Fibroblast of lung (primary cell): ENCODE results near the gene TAF1D. TPM values are rescaled to one million over a fixed set of nuclear protein-coding genes. Genes with fewer than 3 reads are reported as not detected.
"Not testable (repeated sequence)": the region's sequence is repeated elsewhere in the genome, so short reads cannot be mapped to it uniquely, and the experiment has no call there.

ENCODE experiments used
- DNase-seq, 2 donors: peaks; one replicate each; pipeline versions ENCODE4 v3.0.0 to v3.0.0-alpha.2; 2010; ENCODE audit warnings: low read depth in 2 of 2
- H2AFZ ChIP-seq: 2 replicates; pipeline ENCODE4 v1.5.1; 2012; ENCODE audit warnings: low read length, control low read depth, inconsistent platforms
- H3K27ac ChIP-seq: 2 replicates; pipeline ENCODE4 v1.5.1; 2011; ENCODE audit warnings: low read length, control low read depth; ENCODE audit not compliant: insufficient read depth
- H3K27me3 ChIP-seq: 2 replicates; pipeline ENCODE4 v1.5.1; 2011; ENCODE audit warnings: mild to moderate bottlenecking, low read length; ENCODE audit not compliant: control insufficient read depth, insufficient read depth
- H3K36me3 ChIP-seq: 2 replicates; pipeline ENCODE4 v1.5.1; 2011; ENCODE audit warnings: low read length; ENCODE audit not compliant: control insufficient read depth, insufficient read depth
- H3K4me1 ChIP-seq: 2 replicates; pipeline ENCODE4 v1.5.1; 2011; ENCODE audit warnings: low read length; ENCODE audit not compliant: control insufficient read depth, insufficient read depth; ENCODE audit errors: extremely low read depth
- H3K4me2 ChIP-seq: 2 replicates; pipeline ENCODE4 v1.5.1; 2011; ENCODE audit warnings: low read length, control low read depth; ENCODE audit not compliant: insufficient read depth; ENCODE audit errors: extremely low read depth
- H3K4me3 ChIP-seq, 4 experiments: fragments of 200-600 bp in 1 of 4; sonication (generic) in 1 of 4; replicated peaks in 1 of 4; 2 replicates each; pipeline ENCODE4 v1.5.1; 2011 to 2016; ENCODE audit warnings: low read length in 4 of 4, low read depth in 3 of 4, mild to moderate bottlenecking in 3 of 4, control low read depth in 2 of 4, inconsistent platforms in 1 of 4, mixed read lengths in 1 of 4; ENCODE audit not compliant: insufficient read depth in 1 of 4; ENCODE audit errors: control extremely low read depth in 1 of 4
- H3K79me2 ChIP-seq: 2 replicates; pipeline ENCODE4 v1.5.1; 2012; ENCODE audit warnings: mild to moderate bottlenecking, low read length, inconsistent platforms; ENCODE audit not compliant: control insufficient read depth, insufficient read depth
- H3K9ac ChIP-seq: 2 replicates; pipeline ENCODE4 v1.5.1; 2011; ENCODE audit warnings: mild to moderate bottlenecking, low read length, control low read depth; ENCODE audit not compliant: insufficient read depth
- H3K9me3 ChIP-seq: 2 replicates; pipeline ENCODE4 v1.5.1; 2012; ENCODE audit warnings: low read depth, low read length; ENCODE audit not compliant: control insufficient read depth, insufficient read depth
- H4K20me1 ChIP-seq: 2 replicates; pipeline ENCODE4 v1.5.1; 2011; ENCODE audit warnings: low read length; ENCODE audit not compliant: control insufficient read depth, insufficient read depth; ENCODE audit errors: extremely low read depth
- EZH2 ChIP-seq: IDR thresholded peaks from 2 replicates; pipeline ENCODE4 v1.5.1; 2012; ENCODE audit warnings: low read length, control low read depth, mild to moderate bottlenecking; ENCODE audit errors: missing control alignments
- polyA plus RNA-seq, 2 donors: library from polyadenylated mRNA; depleted of rRNA in 1 of 2; stranded (reverse) in 1 of 2; unstranded in 1 of 2; fragments of >200 nt; gene quantifications; 2 replicates each; pipeline ENCODE4 v1.2.1, GENCODE V29; 2011 to 2012; ENCODE audit warnings: missing spikeins in 1 of 2
- total RNA-seq: library from RNA; depleted of rRNA; stranded (reverse); fragments of >200 nt; gene quantifications from 2 replicates; pipeline ENCODE4 v1.2.1, GENCODE V29; 2014
- TF ChIP-seq, protein P1 (sequence below), 2 donors: IDR thresholded peaks in 1 of 2; conservative IDR thresholded peaks in 1 of 2; 1 replicate in 1 of 2; 2 replicates in 1 of 2; pipeline ENCODE4 v1.5.1; 2011 to 2012; ENCODE audit warnings: low read length in 2 of 2, control low read depth in 1 of 2, inconsistent platforms in 1 of 2, low read depth in 1 of 2, mild to moderate bottlenecking in 1 of 2

Gene TAF1D
- total and polyA plus RNA-seq, 2 donors (not counting 1 experiment from before 2014, with no cell fraction given): 78.5 to 111 TPM

DNA sequence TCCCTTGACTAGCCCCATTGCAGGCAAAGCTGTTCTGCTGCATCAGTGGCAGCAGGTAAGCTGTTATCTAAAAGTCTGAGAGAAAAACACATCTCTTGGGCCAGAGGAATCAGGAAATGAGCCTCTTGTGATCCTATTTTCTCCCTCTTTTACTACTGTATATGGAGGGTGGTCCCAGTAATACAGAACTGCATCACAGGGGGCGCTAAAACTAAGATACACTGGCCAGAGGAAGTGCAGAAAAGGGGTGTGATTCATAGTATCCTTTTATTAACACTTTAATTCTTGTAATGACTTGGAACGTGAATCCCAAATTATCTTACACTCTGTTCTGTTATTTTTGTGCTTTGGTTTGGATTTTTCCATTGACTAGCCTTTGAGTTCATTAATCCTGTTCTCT is 34.0 kb upstream of the TAF1D start:
- Histone ChIP-seq H3K36me3 (no peaks in the 10 kb centered on the region), H3K79me2 (no peaks in the 10 kb centered on the region), H3K9ac (no peak overlapping the region), H4K20me1 (no peaks in the 10 kb centered on the region), H3K4me2 (no peak overlapping the region), H3K27ac (no peak overlapping the region), H3K4me1 (no peaks in the 10 kb centered on the region), H3K27me3 (no peaks in the 10 kb centered on the region), H2AFZ (no peak overlapping the region), H3K4me3 (no peak overlapping the region), H3K9me3 (no peaks in the 10 kb centered on the region)
- no peak for TF ChIP-seq EZH2
- TF ChIP-seq, protein P1, sequence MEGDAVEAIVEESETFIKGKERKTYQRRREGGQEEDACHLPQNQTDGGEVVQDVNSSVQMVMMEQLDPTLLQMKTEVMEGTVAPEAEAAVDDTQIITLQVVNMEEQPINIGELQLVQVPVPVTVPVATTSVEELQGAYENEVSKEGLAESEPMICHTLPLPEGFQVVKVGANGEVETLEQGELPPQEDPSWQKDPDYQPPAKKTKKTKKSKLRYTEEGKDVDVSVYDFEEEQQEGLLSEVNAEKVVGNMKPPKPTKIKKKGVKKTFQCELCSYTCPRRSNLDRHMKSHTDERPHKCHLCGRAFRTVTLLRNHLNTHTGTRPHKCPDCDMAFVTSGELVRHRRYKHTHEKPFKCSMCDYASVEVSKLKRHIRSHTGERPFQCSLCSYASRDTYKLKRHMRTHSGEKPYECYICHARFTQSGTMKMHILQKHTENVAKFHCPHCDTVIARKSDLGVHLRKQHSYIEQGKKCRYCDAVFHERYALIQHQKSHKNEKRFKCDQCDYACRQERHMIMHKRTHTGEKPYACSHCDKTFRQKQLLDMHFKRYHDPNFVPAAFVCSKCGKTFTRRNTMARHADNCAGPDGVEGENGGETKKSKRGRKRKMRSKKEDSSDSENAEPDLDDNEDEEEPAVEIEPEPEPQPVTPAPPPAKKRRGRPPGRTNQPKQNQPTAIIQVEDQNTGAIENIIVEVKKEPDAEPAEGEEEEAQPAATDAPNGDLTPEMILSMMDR (conservative IDR thresholded peaks at IDR 0.05 in 1 of 2, IDR thresholded peaks at IDR 0.05 in 1 of 2; ENCODE audit: low read depth in 1 of 2, low read length in 2 of 2): no peak
- DNase-seq: no peak

DNA sequence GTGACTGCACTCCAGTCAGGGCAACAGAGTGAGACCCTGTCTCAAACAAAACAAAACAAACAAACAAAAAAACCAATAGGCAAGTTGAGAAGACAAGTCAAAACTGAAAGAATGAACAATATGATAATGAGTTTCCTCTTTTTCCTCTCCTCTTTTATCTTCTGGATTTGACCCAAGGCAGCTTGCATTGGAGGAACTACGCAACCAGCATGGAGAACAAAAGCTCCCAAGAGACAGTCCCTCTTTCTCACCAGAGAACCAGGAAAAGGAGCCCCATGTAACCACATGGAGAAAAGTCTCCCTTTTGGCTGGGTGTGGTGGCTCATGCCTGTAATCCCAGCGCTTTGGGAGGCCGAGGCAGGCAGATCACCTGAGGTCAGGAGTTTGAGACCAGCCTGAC is 33.3 kb upstream of the TAF1D start:
- not testable (repeated sequence) for H3K9ac ChIP-seq, H2AFZ ChIP-seq, H3K9me3 ChIP-seq, DNase-seq, H4K20me1 ChIP-seq, H3K79me2 ChIP-seq, H3K4me1 ChIP-seq, H3K36me3 ChIP-seq, H3K27me3 ChIP-seq, H3K4me2 ChIP-seq, H3K4me3 ChIP-seq, H3K27ac ChIP-seq

DNA sequence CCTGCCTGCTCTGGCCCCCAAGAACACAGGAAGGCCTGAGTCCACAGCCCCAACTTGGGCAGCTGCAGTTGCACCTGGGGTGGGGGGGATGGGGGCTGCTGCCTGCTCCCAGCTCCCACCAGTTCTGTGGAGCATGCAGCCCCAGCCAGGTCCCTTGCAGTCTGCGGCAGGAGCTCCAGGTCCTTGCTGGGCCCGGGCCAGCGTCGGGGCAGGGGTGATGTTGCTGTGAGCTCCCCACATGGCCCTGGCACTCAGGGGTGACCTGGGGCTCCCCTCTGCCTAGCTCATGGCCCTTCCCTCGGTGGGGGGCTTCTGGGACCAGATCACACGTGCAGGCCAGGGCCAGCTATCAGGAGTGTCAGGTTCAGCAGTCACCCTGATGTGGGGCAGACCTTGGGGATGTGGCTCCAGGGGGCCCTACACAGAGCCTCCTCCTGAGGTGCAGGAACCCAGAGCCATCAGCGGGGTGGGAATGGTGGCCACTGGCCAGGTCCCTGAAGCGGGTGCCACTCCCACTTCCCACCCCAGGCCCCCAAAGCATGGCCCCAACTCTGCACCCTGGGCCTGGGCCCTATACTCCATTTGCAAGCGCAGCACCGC is 32.4 kb upstream of the TAF1D start:
- no peak overlapping the region for H2AFZ ChIP-seq
- H3K27ac ChIP-seq: no peak overlapping the region
- H3K9me3 ChIP-seq: no peaks in the 10 kb centered on the region
- no peaks in the 10 kb centered on the region for H4K20me1 ChIP-seq
- no peak overlapping the region for H3K9ac ChIP-seq
- DNase-seq: no peak
- H3K4me1 ChIP-seq: no peaks in the 10 kb centered on the region
- H3K79me2 ChIP-seq: no peaks in the 10 kb centered on the region
- H3K4me2 ChIP-seq: no peak overlapping the region
- H3K4me3 ChIP-seq: no peak overlapping the region
- no peaks in the 10 kb centered on the region for H3K36me3 ChIP-seq
- H3K27me3 ChIP-seq: no peaks in the 10 kb centered on the region
- no peak for TF ChIP-seq EZH2
- TF ChIP-seq, protein P1 (conservative IDR thresholded peaks at IDR 0.05 in 1 of 2, IDR thresholded peaks at IDR 0.05 in 1 of 2; ENCODE audit: low read depth in 1 of 2, low read length in 2 of 2): no peak
